GM21381 (cell line): ENCODE measurements around the gene AMPD1.

Source experiments
- ATAC-seq: cut with Tn5 transposase; IDR thresholded peaks from one replicate; pipeline ENCODE4 v1.9.1; 2021; ENCODE audit warnings: mild to moderate bottlenecking, moderate library complexity; ENCODE audit not compliant: unreplicated experiment

The AMPD1 gene

GRCh38 chr1:114648503-114648902 lies 46.8 kb downstream of the AMPD1 start:
- no peak for ATAC-seq

DNA sequence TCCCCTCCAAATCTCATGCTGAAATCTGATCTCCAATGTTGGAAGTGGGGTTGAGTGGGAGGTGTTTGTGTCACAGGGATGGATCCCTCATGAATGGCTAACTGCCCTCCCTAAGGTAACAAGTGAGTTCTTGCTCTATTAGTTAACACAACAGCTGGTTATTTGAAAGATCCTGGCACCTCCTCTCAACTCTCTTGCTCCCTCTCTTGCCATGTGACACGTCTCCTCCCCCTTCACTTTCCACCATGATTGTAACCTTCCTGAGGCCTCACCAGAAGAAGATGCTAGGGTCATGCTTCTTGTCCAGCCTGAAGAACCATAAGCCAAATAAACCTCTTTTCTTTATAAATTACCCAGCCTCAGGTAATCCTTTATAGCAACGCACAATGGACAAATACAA lies 54.0 kb downstream of the AMPD1 start:
- no peak for ATAC-seq

DNA sequence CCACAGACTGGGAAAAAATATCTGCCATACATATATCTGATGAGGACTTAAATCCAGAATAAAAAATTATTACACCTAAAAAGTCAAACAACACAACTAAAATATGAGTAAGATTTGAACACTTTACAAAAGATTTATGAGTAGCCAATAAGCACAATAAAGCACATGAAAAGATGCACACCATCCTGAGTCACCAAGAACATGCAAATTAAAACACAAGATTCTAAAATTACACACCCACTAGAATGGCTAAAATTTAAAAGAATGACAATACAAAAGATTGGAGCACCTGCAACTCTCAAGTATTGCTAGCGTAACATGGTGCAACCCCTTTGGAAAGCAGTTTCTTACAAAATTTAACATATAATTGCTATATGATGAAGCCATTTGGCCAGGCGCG lies 56.4 kb downstream of the AMPD1 start:
- ATAC-seq, result no peak

DNA sequence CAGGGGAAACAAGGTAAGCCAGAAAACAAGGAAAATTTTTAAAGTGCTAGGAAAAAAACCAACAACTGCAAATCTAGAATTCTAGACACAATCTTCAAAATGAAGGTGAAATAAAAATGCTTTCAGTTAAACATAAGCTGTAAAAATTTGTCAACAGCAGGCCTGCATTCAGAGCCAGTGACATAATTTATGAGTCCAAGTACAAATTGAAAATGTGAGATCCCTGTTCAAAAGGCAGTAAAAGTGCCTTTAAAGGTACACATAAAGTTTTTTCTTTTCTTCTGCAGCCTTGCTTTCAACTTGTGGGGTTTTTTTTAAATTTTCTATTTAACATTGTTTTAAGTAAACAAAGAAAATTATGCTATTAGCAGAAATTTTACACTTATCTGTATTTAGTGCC lies 62.9 kb downstream of the AMPD1 start:
- no peak for ATAC-seq

DNA sequence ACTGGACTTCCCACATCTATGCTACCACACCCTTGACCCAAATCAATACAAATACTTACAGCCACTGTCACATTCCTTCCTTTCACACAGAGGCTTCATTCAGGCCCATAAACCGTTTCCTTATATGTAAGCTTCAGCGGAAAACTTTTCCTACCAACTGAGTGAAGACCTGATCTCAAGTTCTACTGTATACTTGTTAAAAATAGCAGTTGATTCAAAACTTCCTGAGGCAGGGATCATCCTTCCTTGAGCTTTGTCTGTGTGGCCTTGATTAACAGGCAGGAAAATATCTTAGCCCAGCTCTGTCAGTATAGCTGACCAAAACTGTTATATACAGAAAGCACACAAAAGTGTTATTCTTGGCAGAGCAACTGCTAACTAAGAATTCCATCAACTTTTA lies 68.2 kb downstream of the AMPD1 start:
- no peak for ATAC-seq

DNA sequence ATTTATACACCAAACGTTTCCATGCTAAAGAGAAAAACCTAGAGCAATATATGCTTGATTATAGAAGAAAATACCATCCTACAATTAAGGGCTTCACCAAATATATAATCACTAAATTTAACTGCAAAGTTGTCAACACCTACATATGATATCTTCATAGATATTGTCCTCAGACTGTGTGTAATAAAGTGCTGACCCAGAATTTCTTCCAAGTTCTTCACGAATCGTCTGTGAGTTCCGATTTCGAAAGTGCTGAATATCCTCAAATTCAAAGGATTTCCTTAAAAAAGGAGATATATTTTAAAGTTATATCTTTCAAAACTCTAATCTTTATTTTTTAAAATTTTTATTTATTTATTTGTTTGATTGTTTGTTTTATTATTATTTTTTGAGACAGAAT lies 72.0 kb downstream of the AMPD1 start:
- no peak for ATAC-seq
